Fibroblast of peridontal ligament (primary cell): ENCODE results near the gene PTPRE.
"Not testable (repeated sequence)": the region's sequence is repeated elsewhere in the genome, so short reads cannot be mapped to it uniquely, and the experiment has no call there.

ENCODE experiments used
- DNase-seq: peaks from one replicate; pipeline ENCODE4 v3.0.0-alpha.2; 2010; ENCODE audit errors: extremely low read depth

The PTPRE gene

GRCh38 chr10:128094596-128094995, 187.7 kb downstream of the PTPRE start:
- DNase-seq = not testable (repeated sequence)

- no peak for DNase-seq
Measured at GRCh38 chr10:128095027-128095752, 188.3 kb downstream of the PTPRE start.

DNA sequence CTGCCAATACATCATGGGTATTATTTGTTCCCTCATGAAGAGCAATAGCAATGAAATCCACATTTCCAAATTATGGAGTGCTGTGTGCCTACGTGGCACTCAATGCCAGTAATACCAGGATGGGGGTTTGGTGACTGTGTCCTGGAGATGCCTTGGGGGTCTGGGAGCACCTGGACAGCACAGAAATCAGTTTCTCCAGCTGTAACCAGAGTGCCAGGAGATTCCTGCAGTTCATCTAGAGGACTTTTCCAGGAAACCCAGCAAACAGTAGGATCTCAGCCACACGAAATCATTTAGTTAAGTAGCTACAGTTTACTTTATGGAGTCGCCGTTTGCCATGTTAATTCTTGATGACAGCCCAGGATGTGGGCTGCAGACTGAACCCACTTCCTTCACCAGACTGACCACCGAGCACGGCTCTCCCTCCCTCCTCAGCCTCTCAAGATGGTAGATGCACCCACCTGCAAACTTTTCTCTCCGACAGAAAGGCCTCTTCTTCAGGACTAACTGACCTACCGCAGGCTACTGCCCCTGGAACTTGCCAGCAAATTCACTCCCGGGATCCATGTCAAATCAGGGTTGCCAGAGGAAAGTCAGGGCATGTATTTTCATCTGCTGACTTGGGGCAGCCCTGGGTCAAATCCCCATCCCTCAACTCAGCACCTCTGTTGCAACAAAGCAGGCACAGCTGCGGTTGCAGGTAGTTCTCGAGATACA, 189.0 kb downstream of the PTPRE start:
- no peak for DNase-seq

GRCh38 chr10:128096486-128097199, 189.7 kb downstream of the PTPRE start:
- peak; percentile 17 for DNase-seq

GRCh38 chr10:128097783-128098182, 190.9 kb downstream of the PTPRE start:
- DNase-seq = no peak

GRCh38 chr10:128098631-128099030, 191.7 kb downstream of the PTPRE start:
- no peak for DNase-seq

- DNase-seq = no peak
Measured at GRCh38 chr10:128099901-128100300, 193.0 kb downstream of the PTPRE start.

GRCh38 chr10:128101901-128102300, 195.0 kb downstream of the PTPRE start:
- no peak for DNase-seq

- no peak for DNase-seq
Measured at GRCh38 chr10:128102480-128103228, 195.8 kb downstream of the PTPRE start.

DNA sequence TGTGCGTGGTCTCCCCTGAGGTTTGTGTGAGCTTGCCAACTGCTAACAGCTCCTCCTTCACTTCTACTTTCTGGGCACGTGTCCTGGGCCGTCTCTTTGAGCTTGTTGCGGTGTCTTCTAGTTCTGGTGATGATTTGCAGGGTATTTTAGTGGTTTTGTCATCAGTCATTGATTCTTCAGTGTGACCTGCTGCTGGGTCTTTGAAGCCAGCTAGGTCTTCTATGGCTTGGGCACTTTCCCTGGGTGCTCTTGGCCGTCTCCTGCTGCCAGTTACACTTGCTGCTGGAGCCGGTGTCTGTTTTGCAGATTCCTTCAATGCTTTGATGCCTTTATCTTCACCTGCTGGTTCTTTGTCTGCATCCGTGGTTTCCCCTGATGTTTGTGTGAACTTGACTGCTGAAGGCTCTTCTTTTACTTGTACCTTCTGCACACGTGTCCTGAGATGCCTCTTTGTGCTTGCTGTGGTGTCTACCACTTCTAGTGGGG, 196.4 kb downstream of the PTPRE start:
- DNase-seq = no peak

DNA sequence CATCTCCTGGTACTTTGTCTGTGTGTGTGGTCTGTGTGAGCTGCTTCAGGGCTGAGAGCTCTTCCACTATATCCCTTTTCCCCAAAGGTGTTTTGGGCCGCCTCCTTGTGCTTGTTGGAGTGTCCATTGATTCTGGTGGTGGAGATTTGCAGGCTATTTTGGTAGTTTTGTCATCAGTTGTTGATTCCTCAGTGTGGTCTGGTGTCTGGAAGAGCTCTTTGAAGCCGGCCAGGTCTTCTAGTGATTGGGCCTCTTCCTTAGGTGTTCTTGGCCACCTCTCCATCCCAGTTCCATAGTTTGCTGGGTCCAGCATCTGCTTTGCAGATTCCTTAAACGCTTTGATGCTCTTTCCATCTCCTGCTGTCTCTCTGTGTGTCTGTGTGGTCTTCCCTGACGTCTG, 198.5 kb downstream of the PTPRE start:
- DNase-seq = no peak

GRCh38 chr10:128109707-128110106, 202.8 kb downstream of the PTPRE start:
- DNase-seq = no peak

- no peak for DNase-seq
Measured at GRCh38 chr10:128110339-128110738, 203.4 kb downstream of the PTPRE start.

DNA sequence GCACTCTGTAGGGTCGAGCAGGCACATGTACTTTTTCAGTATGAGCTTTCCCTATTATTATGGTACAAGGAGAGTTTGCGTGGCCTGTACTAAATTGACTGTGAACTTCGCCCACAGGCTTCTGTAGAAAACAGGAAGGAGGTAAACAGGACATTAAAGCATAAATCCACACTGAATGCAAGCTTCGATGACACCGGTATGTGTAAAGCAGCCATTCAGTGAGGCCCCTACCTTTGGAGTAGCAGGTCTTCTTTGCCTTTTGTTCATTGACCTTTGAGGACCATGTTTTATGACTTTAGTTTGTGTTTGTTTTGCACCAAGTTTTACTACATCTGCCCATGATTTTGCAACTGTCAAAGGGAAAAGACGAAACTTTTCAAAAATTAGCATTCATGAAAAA, 204.8 kb downstream of the PTPRE start:
- DNase-seq = no peak

DNA sequence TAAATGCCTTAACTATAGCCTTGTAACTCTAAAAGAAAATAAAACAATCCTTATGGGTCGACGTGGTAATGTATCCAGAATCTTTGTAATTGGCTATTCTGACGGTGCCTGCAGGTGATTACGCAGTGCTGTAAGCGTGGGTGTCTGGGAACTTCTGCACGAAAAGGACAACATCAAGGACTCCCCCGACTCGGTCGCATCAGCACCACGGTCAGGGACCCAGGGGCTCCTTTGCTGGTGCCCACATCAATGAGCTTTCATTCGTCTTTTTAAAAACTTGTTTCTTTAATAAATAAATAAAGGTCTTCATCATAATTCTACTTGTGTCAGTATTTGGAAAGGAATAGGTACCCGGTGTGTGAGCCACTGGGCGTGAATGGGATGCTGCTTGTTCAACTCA, 206.1 kb downstream of the PTPRE start:
- no peak for DNase-seq

- no peak for DNase-seq
Measured at GRCh38 chr10:128114901-128115300, 208.0 kb downstream of the PTPRE start.

- DNase-seq = no peak
Measured at GRCh38 chr10:128115356-128115755, 208.5 kb downstream of the PTPRE start.

GRCh38 chr10:128116187-128116586, 209.3 kb downstream of the PTPRE start:
- DNase-seq = no peak

DNA sequence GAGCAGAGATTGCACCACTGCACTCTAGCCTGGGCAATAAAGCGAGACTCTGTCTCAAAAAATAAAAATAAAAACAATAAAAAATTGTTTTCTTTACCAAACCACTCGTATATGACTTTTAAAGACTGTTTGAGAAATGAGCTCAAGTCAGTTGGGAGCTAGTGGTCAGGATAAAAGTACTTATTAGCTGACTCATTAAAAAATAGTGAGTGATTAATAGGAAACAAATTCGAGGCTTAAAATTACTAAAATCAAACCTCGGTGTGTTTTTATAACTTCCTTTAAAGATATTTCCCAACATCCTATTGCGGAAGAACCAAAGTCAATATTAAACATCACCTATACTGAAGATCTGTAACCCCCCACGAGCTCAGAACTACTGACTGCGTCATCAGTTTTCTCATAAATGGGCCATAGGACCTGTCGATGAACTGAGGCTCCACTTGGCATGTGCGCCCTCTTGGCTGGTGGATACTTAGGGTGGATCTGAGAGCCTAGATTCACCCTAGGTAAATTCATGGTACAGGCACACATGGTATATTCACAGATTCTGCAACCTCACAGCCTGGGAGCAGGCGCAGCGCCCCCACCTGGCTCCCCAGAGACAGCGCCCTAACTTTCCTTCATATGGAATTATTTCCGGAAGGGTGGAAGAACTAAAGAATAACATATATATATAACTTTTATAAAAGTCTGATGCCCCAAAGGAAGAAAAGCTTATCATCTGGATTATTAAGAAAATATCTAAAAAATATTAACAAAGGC, 210.1 kb downstream of the PTPRE start:
- DNase-seq = no peak

GRCh38 chr10:128121750-128122412, 215.0 kb downstream of the PTPRE start:
- DNase-seq = no peak

GRCh38 chr10:128122931-128123330, 216.0 kb downstream of the PTPRE start:
- DNase-seq = peak; percentile 8
